NOMO-1 (cell line): ENCODE data around the gene PRPSAP2.
"Not testable (repeated sequence)": the region's sequence is repeated elsewhere in the genome, so short reads cannot be mapped to it uniquely, and the experiment has no call there.

ENCODE experiments used
- DNase-seq, 2 experiments: peaks; one replicate each; lab custom pipeline; 2025; ENCODE audit not compliant: unreplicated experiment in 2 of 2; lab: John Stamatoyannopoulos, UW

Gene PRPSAP2

DNA sequence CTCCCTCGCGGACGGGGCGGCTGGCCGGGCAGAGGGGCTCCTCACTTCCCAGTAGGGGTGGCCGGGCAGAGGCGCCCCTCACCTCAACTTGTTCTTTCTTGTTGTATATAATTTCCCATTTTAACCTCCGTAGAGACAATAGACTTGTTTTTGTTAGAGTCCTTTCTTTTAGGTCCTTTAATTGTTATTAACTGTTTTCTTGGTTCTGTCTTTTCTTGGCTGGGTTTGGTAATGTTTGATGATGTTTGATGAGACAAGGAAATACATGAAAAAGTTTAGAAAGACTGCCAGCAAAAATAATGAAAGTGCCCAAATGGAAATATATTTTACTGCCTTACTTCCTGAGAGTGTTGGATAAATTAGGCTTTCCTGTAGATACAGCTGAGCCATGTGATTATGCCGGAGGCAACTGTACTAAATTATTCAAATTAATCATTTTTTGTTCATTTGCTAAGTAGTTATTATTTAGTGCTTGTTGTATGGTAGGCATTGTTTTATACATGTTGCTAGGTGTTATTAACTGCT lies 30.9 kb downstream of the PRPSAP2 start:
- no peak for DNase-seq

DNA sequence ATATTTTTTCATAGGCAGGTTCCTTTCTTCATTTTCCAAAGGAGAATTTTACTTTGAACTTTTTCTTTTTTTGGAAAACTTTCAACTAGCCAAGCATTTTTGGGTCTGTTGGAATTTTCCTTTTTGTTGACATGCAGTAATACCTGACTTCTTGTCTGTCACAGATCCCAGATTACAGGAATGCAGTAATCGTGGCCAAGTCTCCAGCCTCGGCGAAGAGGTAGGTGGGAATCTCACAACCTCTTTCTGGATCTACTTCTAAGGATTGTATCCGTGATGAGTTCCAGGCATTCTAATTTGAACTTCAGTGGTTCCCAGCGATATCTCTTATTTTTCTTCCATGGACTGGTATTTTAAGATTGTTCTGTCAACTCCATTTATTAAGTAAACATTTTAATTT lies 31.7 kb downstream of the PRPSAP2 start:
- no peak for DNase-seq

DNA sequence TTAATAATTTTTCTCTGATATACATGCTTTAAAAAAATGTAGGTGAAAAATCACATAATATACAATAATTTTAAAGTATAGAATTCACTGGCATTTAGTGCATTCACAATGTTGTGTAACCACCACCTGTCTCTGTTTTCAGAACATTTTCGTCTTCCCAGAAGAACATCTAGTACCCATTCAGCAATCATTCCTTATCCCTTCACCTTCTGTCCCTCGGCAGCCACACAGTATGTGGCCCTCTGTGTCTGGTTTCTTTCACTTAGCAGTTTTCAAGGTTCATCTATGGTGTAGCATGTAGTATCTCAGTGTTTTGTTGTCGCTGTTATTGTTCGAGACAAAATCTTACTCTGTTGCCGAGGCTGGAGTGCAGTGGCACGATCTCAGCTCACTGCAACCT lies 33.6 kb downstream of the PRPSAP2 start:
- DNase-seq = no peak

DNA sequence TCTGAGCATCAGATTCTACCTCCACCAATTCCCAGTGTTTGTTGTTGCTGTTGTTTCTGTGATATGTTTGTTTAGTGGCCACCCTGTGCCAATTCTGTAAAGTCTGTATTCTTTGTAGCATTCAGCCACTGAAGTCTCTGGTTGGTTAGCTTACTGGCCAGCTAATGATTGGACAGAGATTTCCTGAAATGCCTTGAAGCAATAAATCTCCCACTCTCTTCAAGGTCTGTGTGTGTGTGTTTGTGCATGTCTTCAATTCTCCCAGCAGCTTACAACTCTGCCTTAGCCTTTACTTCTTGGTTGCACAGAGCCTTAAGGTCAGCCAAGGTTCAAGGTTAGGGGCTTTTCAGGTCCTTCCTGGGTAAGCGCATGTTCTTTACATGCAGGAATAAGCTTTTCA lies 38.2 kb downstream of the PRPSAP2 start:
- no peak for DNase-seq

DNA sequence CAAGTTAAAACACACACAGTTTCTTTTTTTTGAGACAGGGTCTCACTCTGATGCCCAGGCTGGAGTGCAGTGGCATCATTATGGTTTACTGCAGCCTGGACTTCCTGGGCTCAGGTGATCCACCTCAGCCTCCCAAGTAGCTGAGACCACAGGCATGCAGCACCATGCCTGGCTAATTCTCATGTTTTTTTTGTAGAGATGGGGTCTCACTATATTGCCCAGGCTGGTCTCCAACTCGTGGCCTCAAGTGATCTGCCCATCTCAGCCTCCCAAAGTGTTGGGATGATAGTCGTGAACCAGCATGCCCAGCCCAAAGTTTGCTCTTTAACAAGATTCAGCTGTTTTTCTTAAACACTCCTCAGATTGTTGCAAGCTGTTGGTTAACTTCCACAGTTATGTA lies 39.0 kb downstream of the PRPSAP2 start:
- no peak for DNase-seq

DNA sequence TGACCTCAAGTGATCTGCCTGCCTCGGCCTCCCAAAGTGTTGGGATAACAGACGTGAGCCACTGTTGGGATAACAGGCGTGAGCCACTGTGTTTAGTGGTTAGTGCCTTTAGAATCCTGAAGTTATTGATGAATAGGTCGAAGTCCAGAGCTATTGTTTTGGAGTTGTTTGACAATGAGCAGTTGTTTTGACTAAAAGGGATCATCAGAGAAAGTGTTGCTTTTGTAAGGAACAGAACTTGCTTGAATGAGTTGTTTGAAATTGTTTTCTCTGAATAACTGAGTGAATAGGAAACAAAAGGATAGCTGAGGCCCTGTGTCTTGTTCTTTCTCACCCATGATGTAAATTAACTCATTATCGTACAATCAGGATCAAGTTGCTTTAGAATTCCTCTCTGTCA lies 46.6 kb downstream of the PRPSAP2 start:
- no peak for DNase-seq

DNA sequence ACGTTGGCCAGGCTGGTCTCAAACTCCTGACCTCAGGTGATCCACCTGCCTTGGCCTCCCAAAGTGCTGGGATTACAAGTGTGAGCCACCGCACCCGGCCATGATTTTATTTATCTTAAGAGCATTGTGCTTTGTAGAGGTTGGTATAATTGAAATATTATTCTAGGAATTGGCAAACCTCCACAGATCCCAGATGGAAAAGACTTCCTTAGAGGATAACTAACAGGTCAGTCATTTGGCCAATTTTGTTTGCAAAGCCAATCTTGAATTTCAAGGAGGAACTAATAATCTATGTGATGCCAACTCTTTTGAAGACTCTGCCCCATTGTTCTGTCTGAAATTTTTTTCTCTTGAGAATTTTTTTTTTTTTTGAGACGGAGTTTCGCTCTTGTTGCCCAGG lies 47.3 kb downstream of the PRPSAP2 start:
- no peak for DNase-seq

DNA sequence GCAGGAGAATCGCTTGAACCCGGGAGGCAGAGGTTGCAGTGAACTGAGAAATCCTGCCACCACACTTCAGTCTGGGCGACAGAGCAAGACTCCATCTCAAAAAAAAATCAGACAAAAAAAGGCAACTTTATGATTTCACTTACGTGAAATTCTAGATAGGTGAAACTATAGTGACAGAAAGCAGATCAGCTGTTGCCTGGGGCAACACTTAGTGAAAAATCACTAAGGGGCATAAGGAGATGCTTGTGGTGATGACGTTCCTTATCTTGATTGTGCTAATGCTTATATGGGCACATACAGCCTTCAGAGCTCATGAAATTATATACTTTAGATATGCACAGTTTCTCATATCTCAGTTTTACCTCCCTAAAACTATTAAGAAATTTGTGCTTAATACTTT lies 52.4 kb downstream of the PRPSAP2 start:
- DNase-seq = no peak

DNA sequence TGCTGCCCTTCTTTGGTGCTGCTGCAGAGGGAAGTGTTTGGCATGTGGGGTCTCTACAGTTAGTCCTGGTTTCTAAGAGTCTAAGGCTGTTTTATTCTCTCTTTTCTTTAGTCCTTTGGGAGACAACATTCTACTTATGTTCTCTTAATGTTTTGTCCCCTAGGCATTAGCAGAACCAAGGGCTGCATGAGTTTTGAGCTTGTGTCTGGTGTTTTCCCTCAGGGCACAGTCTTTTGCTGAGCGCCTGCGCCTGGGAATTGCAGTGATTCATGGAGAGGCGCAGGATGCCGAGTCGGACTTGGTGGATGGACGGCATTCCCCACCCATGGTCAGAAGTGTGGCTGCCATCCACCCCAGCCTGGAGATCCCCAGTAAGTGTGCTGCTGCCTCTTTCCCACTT lies 53.0 kb downstream of the PRPSAP2 start:
- DNase-seq = no peak

DNA sequence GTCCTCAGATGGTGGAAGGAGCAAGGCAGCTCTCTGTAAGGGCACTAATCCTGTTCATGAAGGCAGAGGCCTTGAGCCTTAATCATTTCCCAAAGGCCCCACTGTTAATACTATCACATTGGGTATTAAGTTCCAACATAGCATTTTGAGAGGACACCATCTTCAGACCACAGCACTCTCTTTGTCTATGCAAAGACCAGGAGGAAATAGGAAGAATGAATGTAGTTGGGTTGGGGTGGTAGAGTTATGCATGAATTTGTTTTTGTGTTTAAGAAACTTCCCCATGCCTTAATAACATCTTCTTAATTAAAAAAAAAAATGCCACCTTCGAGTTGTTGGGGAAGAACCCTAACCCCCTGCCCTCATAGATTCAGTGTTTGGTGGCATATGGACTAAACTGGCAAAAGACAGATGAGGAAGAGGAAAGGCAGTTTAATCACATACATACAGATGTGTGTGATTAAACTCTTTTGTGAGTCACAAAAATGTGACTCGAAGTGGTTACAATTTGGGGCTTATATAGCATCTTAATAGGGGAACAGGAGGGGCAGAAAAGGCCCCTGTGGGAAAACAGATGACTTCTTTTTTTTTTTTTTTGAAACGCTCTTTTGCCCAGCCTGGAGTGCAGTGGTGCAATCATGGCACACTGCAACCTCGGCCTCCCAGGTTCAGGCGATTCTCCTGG lies 59.0 kb downstream of the PRPSAP2 start:
- peak in 1 of 2 experiments; percentile 13 for DNase-seq

DNA sequence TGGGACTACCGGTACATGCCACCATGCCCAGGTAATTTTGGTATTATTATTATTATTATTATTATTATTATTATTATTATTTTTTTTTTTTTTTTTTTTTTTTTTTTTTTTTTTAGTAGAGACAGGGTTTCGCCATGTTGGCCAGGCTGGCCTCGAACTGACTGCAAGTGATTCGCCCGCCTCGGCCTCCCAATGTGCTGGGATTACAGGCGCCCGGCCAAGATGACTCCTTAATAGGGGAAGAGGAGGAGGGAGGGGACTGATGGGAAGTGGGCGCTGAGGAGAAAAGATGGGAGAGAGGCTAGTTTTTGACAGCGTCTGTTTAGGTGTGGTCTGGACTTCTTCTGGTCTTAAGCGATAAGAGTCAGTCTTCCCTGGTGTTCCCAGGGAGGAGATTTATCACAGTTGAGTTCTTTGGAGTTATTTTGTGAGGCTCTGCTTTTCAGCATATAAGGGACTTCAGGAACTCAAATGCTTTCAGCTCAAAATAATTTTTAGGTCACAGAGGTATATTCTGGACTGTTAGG lies 59.6 kb downstream of the PRPSAP2 start:
- no peak for DNase-seq

DNA sequence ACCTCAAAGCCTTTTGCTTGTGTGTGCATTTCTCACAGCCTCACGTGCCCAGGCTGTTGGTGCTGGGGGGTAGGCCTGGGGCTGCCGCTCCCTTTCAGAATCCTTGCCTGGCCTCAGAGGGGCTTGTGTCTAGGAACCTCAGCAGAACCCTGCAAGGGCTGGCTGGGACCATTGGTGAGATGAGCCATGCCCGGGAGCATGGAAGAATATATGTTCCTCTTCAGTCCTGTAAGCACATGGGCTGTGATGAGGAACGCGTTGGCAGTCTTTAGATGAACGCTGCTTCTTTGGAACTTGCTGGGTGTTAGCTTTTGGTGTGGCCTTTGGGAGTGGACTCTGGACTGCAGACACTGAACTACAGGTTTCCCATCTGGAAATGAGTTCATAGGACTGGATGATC lies 62.0 kb downstream of the PRPSAP2 start:
- no peak for DNase-seq

DNA sequence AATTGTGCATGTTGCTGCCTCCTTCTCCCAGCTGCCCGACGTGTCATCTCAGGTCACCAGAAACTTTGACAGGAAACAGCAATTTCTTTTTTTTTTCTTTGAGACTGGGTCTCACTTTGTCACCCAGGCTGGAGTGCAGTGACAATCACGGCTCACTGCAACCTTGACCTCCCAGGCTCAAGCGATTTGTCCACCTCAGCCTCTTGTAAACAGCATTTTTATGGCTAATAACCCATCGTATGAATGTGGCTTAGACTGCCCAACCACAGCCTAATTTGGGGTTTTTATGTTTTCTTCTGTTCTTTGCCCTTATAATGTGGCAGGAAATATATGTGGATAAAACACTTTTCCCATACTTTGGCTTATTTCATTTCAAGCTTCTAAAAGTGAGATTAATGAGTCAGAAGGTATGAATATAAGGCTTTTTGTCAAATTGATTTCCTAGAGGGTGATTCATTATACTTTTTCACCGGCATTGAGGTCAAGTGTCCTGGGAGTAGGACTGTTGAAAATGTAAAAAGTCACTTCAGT lies 63.0 kb downstream of the PRPSAP2 start:
- DNase-seq = no peak

DNA sequence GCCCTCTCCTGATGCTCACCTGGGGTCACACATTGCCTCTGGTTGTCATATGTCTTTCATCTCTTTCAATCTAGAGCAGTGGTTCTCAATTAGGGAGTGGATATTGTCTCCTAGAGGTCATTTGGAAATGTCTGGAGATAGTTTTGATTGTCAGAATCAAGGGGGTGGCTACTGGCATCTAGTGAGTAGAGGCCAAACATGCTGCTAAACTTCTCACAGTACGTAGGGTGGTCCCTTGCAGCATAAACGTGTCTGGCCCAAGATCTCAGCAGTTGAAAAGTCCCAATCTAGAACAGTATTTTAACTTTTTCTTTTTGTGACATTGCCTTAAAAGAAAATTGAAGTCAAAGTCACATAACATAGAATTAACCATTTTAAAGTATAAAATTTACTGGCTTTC lies 63.6 kb downstream of the PRPSAP2 start:
- DNase-seq = no peak

DNA sequence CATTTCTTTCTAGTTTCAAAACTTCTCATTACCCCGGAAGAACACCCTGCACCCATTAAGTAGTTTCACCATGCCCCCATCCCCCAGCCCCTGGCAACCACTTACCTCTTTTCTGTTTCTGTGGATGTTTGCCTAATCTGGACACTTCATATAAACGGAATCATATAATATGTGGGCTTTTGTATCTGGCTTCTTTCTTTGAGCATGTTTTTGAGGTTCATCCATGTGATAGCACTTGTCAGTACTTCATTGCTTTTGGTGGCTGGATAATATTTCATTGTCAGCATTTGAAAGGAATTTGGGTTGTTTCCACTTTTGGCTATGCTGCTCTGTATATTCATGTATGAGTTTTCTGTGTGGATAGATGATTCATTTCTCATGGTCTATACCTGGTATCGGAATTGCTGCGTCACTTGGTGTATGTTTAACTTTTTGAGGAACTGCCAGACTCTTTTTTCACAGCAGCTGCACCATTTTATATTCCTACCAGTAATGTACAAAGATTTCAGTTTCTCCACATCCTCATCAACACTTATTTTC lies 64.1 kb downstream of the PRPSAP2 start:
- DNase-seq = peak; percentile 37 to 85

DNA sequence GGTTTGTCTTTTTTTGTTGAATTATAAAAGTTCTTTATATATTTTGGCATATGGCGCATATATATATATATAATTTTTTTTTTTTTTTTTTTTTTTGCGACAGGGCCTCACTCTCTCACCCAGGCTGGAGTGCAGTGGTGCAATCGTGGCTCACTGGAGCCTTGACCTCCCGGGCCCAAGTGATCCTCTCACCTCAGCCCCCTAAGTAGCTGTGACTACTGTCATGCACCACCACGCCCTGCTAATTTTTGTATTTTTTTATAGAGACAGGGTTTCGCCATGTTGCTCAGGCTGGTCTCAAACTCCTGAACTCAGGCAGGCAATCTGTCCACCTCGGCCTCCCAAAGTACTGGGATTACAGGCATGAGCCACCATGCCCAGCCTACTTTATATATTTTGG lies 64.7 kb downstream of the PRPSAP2 start:
- not testable (repeated sequence) for DNase-seq

DNA sequence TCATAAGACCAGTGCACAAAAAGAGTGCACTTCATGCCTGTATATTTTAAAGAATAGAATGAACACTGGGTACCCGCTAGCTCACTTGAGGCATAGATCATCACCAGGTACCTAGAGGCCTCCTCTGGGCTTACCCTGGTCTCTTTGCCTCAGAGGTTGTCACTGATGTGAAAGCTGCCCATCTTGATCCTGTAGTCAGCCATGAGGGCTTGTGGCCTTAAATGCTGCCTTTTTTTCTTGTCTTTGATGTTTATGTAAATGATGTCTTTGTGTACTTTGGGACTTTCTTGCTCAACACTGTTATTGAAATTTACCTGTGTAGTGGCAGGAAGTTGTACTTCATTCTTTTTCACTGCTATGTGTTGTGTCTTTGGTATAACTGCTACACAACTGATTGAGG lies 67.3 kb downstream of the PRPSAP2 start:
- DNase-seq = no peak

DNA sequence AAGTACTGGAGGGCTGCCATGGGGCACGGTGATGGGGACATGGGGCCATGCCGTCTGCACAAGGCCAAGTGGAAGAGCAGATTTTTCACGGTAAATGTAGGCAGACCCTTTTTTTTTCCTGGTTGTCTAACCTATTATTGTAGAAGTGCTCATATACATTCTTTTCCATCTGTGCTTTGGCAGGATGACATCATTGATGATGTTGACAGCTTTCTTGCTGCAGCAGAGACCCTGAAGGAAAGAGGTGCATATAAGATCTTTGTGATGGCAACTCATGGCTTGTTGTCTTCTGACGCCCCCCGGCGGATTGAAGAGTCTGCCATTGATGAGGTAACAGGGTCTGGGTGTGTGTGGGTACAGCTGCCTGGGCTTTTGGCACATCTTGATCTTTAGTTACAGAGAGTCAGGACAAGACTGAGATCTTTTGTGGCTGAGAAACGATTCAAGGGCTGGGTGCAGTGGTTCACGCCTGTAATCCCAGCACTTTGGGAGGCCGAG lies 70.7 kb downstream of the PRPSAP2 start:
- DNase-seq = no peak

DNA sequence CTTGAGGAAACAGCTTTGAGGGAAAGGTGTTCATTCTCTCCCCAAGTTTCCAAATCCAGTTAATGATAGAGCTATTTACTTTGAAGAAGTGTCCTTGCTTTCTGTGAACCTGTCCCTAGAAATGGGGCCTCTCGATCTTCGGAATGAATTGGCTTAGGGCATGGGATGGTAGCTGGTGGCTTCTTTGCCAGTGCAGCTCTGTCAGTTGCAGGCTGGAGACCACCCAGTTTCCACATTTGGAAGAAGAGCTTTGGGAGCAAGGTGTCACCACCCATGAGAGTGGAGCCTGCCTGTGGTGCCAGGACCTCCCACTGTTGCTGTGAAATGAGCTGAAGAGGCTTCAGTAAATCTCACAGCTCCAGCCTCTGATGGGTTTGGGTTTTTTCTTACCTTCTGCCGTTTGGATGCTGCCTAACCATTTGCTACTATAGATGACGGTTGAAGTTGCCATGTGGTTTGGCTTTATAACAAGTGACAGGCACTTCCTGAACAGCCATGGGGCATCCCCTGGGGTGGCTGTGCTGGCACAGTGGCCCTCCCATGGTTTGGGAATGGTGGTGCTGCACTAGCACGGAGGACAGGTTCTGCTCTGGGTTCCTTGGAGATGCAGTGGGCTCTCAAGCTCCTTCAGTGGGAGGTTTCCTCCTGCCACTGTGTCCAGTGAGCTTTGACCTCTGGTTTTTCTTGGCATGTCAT lies 74.6 kb downstream of the PRPSAP2 start:
- no peak for DNase-seq

DNA sequence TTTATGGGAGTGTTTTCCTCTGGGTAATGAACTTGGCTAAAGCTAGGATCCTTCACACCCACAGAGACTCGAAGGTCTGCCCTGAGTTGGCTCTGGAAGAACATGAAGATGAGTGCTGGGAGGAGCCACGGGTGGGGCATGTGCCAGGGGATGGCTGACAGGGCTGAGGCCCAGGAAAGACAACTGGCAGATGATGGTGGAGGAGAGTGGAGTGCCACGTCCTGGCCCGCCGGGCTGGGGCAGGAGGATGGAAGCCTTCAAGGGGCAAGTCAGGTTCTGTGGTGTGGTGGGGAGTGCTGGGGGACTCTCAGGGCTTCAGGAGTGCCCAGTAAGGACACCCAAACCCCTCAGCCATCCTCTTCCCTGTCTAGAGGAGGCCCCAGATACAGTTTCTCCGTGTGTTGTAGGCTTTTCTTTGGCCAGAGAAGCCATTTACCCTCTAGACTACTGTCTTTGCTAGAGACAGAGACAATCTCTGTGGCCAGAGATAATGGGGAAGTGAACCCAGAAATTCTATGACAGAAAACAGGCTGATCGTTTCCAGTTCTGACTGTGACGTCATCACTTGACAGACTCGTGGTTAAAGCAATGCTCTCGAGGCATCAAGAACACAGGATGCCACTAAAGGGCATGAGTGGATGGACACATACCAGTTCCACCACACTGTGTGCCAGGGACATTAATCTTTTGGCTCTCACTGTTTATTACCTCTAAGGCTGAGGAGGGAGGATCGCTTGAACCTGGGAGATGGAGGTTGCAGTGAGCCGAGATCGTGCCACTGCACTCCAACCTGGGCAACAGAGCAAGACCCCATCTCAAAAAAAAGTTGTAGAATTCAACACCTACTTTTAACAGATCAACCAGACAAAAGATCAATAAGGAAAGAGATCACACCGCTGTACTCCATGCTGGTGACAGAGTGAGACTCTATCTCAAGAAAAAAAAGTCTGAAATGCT lies 75.4 kb downstream of the PRPSAP2 start:
- no peak for DNase-seq
